ENCODE measurements around the gene MLLT1. TPM values are rescaled to one million over a fixed set of nuclear protein-coding genes. Genes with fewer than 3 reads are reported as not detected.

The MLLT1 gene
- total RNA-seq, result 10 to 100 TPM; 31.4 to 59.8 (median 57.2) TPM
- total RNA-seq (2013), result 9.7 TPM
- total RNA-seq, result 31.8 to 117 (median 52.8) reads per million in 29 experiments

DNA sequence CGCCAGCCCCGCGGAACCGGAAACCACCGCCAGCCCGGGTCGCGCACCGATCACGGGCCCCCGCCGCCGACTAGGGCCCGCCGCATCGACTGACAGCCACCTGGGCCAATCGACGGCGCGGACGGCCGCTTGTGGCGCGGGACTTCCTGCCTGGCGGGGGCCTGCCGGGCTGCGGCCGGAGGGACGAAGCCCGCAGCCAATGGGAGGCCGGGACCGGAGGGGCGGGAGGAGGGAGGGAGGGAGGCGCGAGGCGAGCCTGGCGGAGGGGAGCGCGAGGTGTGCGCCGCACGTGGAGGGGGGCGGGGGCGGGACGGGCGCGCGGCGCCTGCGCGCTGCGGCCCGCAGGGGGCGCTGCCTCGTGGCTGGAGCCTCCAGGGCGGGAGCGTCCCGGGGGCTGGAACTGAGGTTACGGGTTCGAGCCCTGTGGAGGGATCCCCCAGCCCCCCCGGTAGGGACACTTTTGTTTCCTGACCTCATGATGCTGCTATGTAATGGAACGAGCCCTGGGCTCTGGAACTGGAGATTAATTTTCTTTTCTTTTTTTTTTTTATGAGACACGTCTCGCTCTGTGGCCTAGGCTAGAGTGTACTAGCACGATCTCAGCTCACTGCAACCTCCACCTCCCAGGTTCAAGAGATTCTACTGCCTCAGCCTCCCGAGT, at the start of gene MLLT1:
TSS of gene MLLT1 (minus strand) at position 45 of the 661 bp plus-strand sequence. CDS start 191 bp downstream, outside the sequence.
- H3K27ac ChIP-seq (ENCODE audit: low read length), result peak within 1 kb of the TSS; percentile 60
- H3K36me3 ChIP-seq (ENCODE audit: control insufficient read depth in 2 of 2, extremely low read depth in 1 of 2, insufficient read depth in 1 of 2, low read length in 1 of 2), result peaks cover 0 to 2% of the 10 kb centered on the region in 2 donors
- no peaks in the 10 kb centered on the region for H3K27me3 ChIP-seq (replicated peaks in 1 of 2; ENCODE audit: control insufficient read depth in 2 of 2, extremely low read depth in 1 of 2, insufficient read depth in 2 of 2, low read length in 1 of 2)
- DNase-seq (peak; percentile 84 to 96 (median 89)), ATAC-seq (replicated peaks in 1 of 4) (peak; percentile 92 to 94 (median 92))
- ChIA-PET CTCF (interaction anchor here (0.6 to 0.7 kb wide), 2 partner anchors 569 to 583 kb away, joined by 3 to 4 read pairs; no protein-coding TSS in a partner anchor), POLR2A (interaction anchor here in 1 of 2 donors (0.7 kb wide), 1 partner anchor 93 kb away, joined by 5 read pairs; the partner anchor contains the start of gene ALKBH7)
- Mint-ChIP-seq H3K4me1 (peaks cover 41 to 46% (median 43%) of the 10 kb centered on the region in 3 donors), H3K27me3 (no peaks in the 10 kb centered on the region), H3K9me3 (no peaks in the 10 kb centered on the region), H3K36me3 (no peaks in the 10 kb centered on the region), H3K27ac (peak within 1 kb of the TSS; percentile 82 to 91), H3K4me3 (peak within 1 kb of the TSS; percentile 81 to 88 (median 88))
- H3K4me1 ChIP-seq (ENCODE audit: control insufficient read depth in 1 of 2, extremely low read depth in 1 of 2, insufficient read depth in 2 of 2, low read length in 2 of 2), result peaks cover 4 to 29% of the 10 kb centered on the region in 2 experiments
- WGBS (ENCODE audit: insufficient coverage), result under 1% methylated on average over 47 of the region's 66 CpGs
- no peaks in the 10 kb centered on the region for H3K9me3 ChIP-seq
- peak within 1 kb of the TSS; percentile 51 to 62 for H3K4me3 ChIP-seq (ENCODE audit: control insufficient read depth in 1 of 2, extremely low read depth in 1 of 2, low read length in 1 of 2)

GRCh38 chr19:6326815-6327214, 47.0 kb upstream of the MLLT1 start:
- no peak overlapping the region for H3K27ac Mint-ChIP-seq
- no peaks in the 10 kb centered on the region for H3K36me3 Mint-ChIP-seq
- ATAC-seq (replicated peaks in 1 of 4) (no peak), DNase-seq (no peak)
- no peaks in the 10 kb centered on the region for H3K27me3 Mint-ChIP-seq
- Histone ChIP-seq H3K4me3 (ENCODE audit: control insufficient read depth in 1 of 2, extremely low read depth in 1 of 2, low read length in 1 of 2) (no peak overlapping the region), H3K9me3 (no peaks in the 10 kb centered on the region), H3K27ac (ENCODE audit: low read length) (no peak overlapping the region), H3K36me3 (ENCODE audit: control insufficient read depth in 2 of 2, extremely low read depth in 1 of 2, insufficient read depth in 1 of 2, low read length in 1 of 2) (no peaks in the 10 kb centered on the region), H3K4me1 (ENCODE audit: control insufficient read depth in 1 of 2, extremely low read depth in 1 of 2, insufficient read depth in 2 of 2, low read length in 2 of 2) (no peaks in the 10 kb centered on the region), H3K27me3 (replicated peaks in 1 of 2; ENCODE audit: control insufficient read depth in 2 of 2, extremely low read depth in 1 of 2, insufficient read depth in 2 of 2, low read length in 1 of 2) (no peaks in the 10 kb centered on the region)
- H3K4me3 Mint-ChIP-seq, result no peak overlapping the region
- H3K9me3 Mint-ChIP-seq, result no peaks in the 10 kb centered on the region
- ChIA-PET CTCF (no interaction called here), POLR2A (no interaction called here)
- H3K4me1 Mint-ChIP-seq, result peaks cover 2 to 11% (median 4%) of the 10 kb centered on the region in 3 donors
- WGBS (ENCODE audit: insufficient coverage), result 93% methylated on average over 4 of the region's 5 CpGs

GRCh38 chr19:6325614-6326013, 45.8 kb upstream of the MLLT1 start:
- peaks cover 2 to 11% (median 4%) of the 10 kb centered on the region in 3 donors for H3K4me1 Mint-ChIP-seq
- no peaks in the 10 kb centered on the region for H3K9me3 ChIP-seq
- H3K4me1 ChIP-seq (ENCODE audit: control insufficient read depth in 1 of 2, extremely low read depth in 1 of 2, insufficient read depth in 2 of 2, low read length in 2 of 2), result no peaks in the 10 kb centered on the region
- H3K36me3 Mint-ChIP-seq, result no peaks in the 10 kb centered on the region
- ATAC-seq (replicated peaks in 1 of 4), result no peak
- H3K4me3 Mint-ChIP-seq, result no peak overlapping the region
- H3K4me3 ChIP-seq (ENCODE audit: control insufficient read depth in 1 of 2, extremely low read depth in 1 of 2, low read length in 1 of 2), result no peak overlapping the region
- WGBS (ENCODE audit: insufficient coverage), result 50% methylated on average over 2 of the region's 4 CpGs
- H3K27me3 Mint-ChIP-seq, result no peaks in the 10 kb centered on the region
- H3K27ac Mint-ChIP-seq, result no peak overlapping the region
- H3K27me3 ChIP-seq (replicated peaks in 1 of 2; ENCODE audit: control insufficient read depth in 2 of 2, extremely low read depth in 1 of 2, insufficient read depth in 2 of 2, low read length in 1 of 2), result no peaks in the 10 kb centered on the region
- H3K9me3 Mint-ChIP-seq, result no peaks in the 10 kb centered on the region
- H3K27ac ChIP-seq (ENCODE audit: low read length), result no peak overlapping the region
- ChIA-PET POLR2A (no interaction called here), CTCF (no interaction called here)
- no peak for DNase-seq
- no peaks in the 10 kb centered on the region for H3K36me3 ChIP-seq (ENCODE audit: control insufficient read depth in 2 of 2, extremely low read depth in 1 of 2, insufficient read depth in 1 of 2, low read length in 1 of 2)

DNA sequence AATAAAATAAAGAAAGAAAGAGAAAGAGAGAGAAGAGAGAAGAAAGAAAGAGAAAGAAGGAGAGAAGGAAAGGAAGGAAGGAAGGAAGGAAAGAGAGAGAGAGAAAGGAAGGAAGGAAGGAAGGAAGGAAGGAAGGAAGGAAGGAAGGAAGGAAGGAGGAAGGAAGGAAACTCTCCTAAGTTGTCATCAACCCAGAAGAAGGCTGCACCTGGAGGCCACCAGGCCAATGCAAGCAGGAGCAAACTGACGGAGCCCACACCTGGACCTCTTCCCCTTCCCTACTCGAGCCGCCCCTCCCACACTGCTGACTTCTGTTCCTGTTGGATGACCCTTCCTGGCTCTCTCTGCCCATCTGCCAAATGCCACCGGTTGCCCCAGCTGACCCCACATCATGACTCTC, 45.0 kb upstream of the MLLT1 start:
- ATAC-seq (replicated peaks in 1 of 4), result no peak
- Mint-ChIP-seq H3K27me3 (no peaks in the 10 kb centered on the region), H3K4me1 (peaks cover 2 to 11% (median 4%) of the 10 kb centered on the region in 3 donors), H3K27ac (no peak overlapping the region), H3K36me3 (no peaks in the 10 kb centered on the region), H3K9me3 (no peaks in the 10 kb centered on the region), H3K4me3 (no peak overlapping the region)
- no peaks in the 10 kb centered on the region for H3K27me3 ChIP-seq (replicated peaks in 1 of 2; ENCODE audit: control insufficient read depth in 2 of 2, extremely low read depth in 1 of 2, insufficient read depth in 2 of 2, low read length in 1 of 2)
- 70% methylated on average over 4 of the region's 4 CpGs for WGBS (ENCODE audit: insufficient coverage)
- CTCF ChIA-PET, result no interaction called here
- no peaks in the 10 kb centered on the region for H3K9me3 ChIP-seq
- H3K4me3 ChIP-seq (ENCODE audit: control insufficient read depth in 1 of 2, extremely low read depth in 1 of 2, low read length in 1 of 2), result no peak overlapping the region
- H3K36me3 ChIP-seq (ENCODE audit: control insufficient read depth in 2 of 2, extremely low read depth in 1 of 2, insufficient read depth in 1 of 2, low read length in 1 of 2), result no peaks in the 10 kb centered on the region
- H3K4me1 ChIP-seq (ENCODE audit: control insufficient read depth in 1 of 2, extremely low read depth in 1 of 2, insufficient read depth in 2 of 2, low read length in 2 of 2), result no peaks in the 10 kb centered on the region
- H3K27ac ChIP-seq (ENCODE audit: low read length), result no peak overlapping the region
- no peak for DNase-seq
- POLR2A ChIA-PET, result no interaction called here

DNA sequence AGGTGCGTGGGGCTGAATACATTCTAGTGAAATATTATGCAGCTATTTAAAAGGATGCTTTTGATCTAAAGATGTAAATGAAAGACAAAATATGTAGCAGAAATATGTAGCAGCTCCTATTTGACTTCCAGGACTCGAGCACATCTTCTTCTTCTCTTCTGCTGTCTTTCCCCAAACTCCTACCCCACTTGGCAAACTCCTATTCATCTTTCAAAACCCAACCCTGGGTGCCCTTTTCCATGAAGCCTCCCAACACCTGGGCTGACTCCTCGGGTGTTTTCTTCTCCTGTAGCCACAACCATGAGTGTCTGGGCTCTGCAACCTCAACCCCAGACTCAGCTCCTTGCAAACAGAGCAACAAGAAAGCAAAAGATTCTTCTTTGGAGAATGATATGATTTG, 42.5 kb upstream of the MLLT1 start:
- ATAC-seq (replicated peaks in 1 of 4) (no peak), DNase-seq (no peak)
- Histone ChIP-seq H3K4me3 (ENCODE audit: control insufficient read depth in 1 of 2, extremely low read depth in 1 of 2, low read length in 1 of 2) (no peak overlapping the region), H3K9me3 (no peaks in the 10 kb centered on the region), H3K27me3 (replicated peaks in 1 of 2; ENCODE audit: control insufficient read depth in 2 of 2, extremely low read depth in 1 of 2, insufficient read depth in 2 of 2, low read length in 1 of 2) (no peaks in the 10 kb centered on the region), H3K4me1 (ENCODE audit: control insufficient read depth in 1 of 2, extremely low read depth in 1 of 2, insufficient read depth in 2 of 2, low read length in 2 of 2) (no peaks in the 10 kb centered on the region), H3K36me3 (ENCODE audit: control insufficient read depth in 2 of 2, extremely low read depth in 1 of 2, insufficient read depth in 1 of 2, low read length in 1 of 2) (no peaks in the 10 kb centered on the region), H3K27ac (ENCODE audit: low read length) (no peak overlapping the region)
- no peak overlapping the region for H3K27ac Mint-ChIP-seq
- peaks cover 2 to 11% (median 4%) of the 10 kb centered on the region in 3 donors for H3K4me1 Mint-ChIP-seq
- no peak overlapping the region for H3K4me3 Mint-ChIP-seq
- ChIA-PET POLR2A (no interaction called here), CTCF (no interaction called here)
- H3K27me3 Mint-ChIP-seq, result no peaks in the 10 kb centered on the region
- no peaks in the 10 kb centered on the region for H3K36me3 Mint-ChIP-seq
- no peaks in the 10 kb centered on the region for H3K9me3 Mint-ChIP-seq
- 33% methylated on average over 1 of the region's 3 CpGs for WGBS (ENCODE audit: insufficient coverage)

DNA sequence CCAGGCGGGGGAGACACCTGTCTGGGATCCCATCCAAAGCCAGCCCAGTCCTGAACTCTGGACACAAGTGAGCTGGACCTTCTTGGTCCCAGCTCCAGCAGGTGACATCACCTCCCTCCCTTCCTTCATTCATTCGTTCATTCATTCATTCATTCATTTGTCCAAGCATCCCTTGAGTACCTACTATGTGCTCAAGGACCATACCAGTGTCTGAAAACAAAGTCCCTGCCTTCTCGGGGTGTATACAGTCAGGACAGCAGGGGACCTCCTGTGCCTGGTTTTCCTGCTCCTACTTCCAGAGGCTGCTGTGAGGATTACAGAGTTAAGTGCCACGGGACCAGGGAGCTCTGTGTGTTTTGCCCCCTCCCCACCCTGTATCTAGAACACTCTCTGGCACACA, 39.6 kb upstream of the MLLT1 start:
- Mint-ChIP-seq H3K27me3 (no peaks in the 10 kb centered on the region), H3K36me3 (no peaks in the 10 kb centered on the region), H3K27ac (no peak overlapping the region), H3K4me1 (peaks cover 0 to under 1% (median 0%) of the 10 kb centered on the region in 3 donors), H3K4me3 (no peak overlapping the region), H3K9me3 (no peaks in the 10 kb centered on the region)
- Histone ChIP-seq H3K27ac (ENCODE audit: low read length) (no peak overlapping the region), H3K9me3 (no peaks in the 10 kb centered on the region), H3K4me3 (ENCODE audit: control insufficient read depth in 1 of 2, extremely low read depth in 1 of 2, low read length in 1 of 2) (no peak overlapping the region), H3K36me3 (ENCODE audit: control insufficient read depth in 2 of 2, extremely low read depth in 1 of 2, insufficient read depth in 1 of 2, low read length in 1 of 2) (no peaks in the 10 kb centered on the region), H3K4me1 (ENCODE audit: control insufficient read depth in 1 of 2, extremely low read depth in 1 of 2, insufficient read depth in 2 of 2, low read length in 2 of 2) (no peaks in the 10 kb centered on the region), H3K27me3 (replicated peaks in 1 of 2; ENCODE audit: control insufficient read depth in 2 of 2, extremely low read depth in 1 of 2, insufficient read depth in 2 of 2, low read length in 1 of 2) (no peaks in the 10 kb centered on the region)
- CTCF ChIA-PET, result interaction anchor here in 1 of 2 donors (0.7 kb wide), 1 partner anchor 68 kb away, joined by 5 read pairs; no protein-coding TSS in a partner anchor
- ATAC-seq (replicated peaks in 1 of 4), result no peak
- no peak for DNase-seq
- whole genome bisulfite sequencing (ENCODE audit: insufficient coverage), result 65% methylated on average over 3 of the region's 4 CpGs
- POLR2A ChIA-PET, result no interaction called here
